Suprapubic skin (tissue), 4 donors: ENCODE results near the gene NUDT9. TPM values are rescaled to one million over a fixed set of nuclear protein-coding genes. Genes with fewer than 3 reads are reported as not detected.
"Not testable (repeated sequence)": the region's sequence is repeated elsewhere in the genome, so short reads cannot be mapped to it uniquely, and the experiment has no call there.

ENCODE experiments used
- DNase-seq, 2 donors: peaks; one replicate each; pipeline ENCODE4 v3.0.0-alpha.2; 2019; ENCODE audit warnings: low spot score in 2 of 2
- H3K27ac ChIP-seq: fragments of 200-600 bp; sonication (generic); one replicate; pipeline ENCODE4 v1.5.1; 2019
- H3K27me3 ChIP-seq: fragments of 200-600 bp; sonication (generic); one replicate; pipeline ENCODE4 v1.5.1; 2019
- H3K36me3 ChIP-seq: fragments of 200-600 bp; sonication (generic); one replicate; pipeline ENCODE4 v1.5.1; 2019
- H3K4me1 ChIP-seq: fragments of 200-600 bp; sonication (generic); one replicate; pipeline ENCODE4 v1.5.1; 2019
- H3K4me3 ChIP-seq: fragments of 200-600 bp; sonication (generic); one replicate; pipeline ENCODE4 v1.5.1; 2019; ENCODE audit warnings: mild to moderate bottlenecking
- H3K9me3 ChIP-seq: fragments of 200-600 bp; sonication (generic); one replicate; pipeline ENCODE4 v1.5.1; 2019
- CTCF ChIP-seq, 2 donors: fragments of 200-600 bp in 1 of 2; fragments of 450-650 bp in 1 of 2; sonication (generic) in 1 of 2; IDR thresholded peaks; one replicate each; pipeline ENCODE4 v1.5.1; 2016 to 2019; ENCODE audit warnings: antibody characterized with exemption in 2 of 2, mild to moderate bottlenecking in 1 of 2, moderate library complexity in 1 of 2
- EP300 ChIP-seq: sonication (generic); formaldehyde crosslinking; IDR thresholded peaks from one replicate; pipeline ENCODE4 v1.6.1; 2017; ENCODE audit warnings: antibody characterized with exemption
- POLR2A ChIP-seq, 2 donors: fragments of 450-650 bp; IDR thresholded peaks; one replicate each; pipeline ENCODE4 v1.6.1; 2017; ENCODE audit warnings: antibody characterized with exemption in 2 of 2, mild to moderate bottlenecking in 2 of 2, moderate library complexity in 2 of 2
- POLR2AphosphoS5 ChIP-seq, 3 donors: sonication (generic); formaldehyde crosslinking; IDR thresholded peaks; one replicate each; pipeline ENCODE4 v1.6.1; 2017; ENCODE audit warnings: antibody characterized with exemption in 3 of 3
- WGBS: methylation state at CpG from one replicate; pipeline ENCODE4 v1.1.5; 2018; 5-methylcytosine and 5-hydroxymethylcytosine counted together
- total RNA-seq, 4 donors: library from RNA; depleted of rRNA; stranded (reverse); fragments of >200 nt; gene quantifications; one replicate each; pipeline ENCODE4 v1.1.0, GENCODE V29; 2016

Gene NUDT9
- total RNA-seq, 4 donors from 2014 or later: 11.9 to 31.5 (median 15.6) TPM

- no peaks in the 10 kb centered on the region for H3K36me3 ChIP-seq
- no peak overlapping the region for H3K27ac ChIP-seq
- DNase-seq: no peak
- TF ChIP-seq EP300 (no peak), CTCF (IDR thresholded peaks at IDR 0.05) (peak; percentile 28 to 45), POLR2A (IDR thresholded peaks at IDR 0.05) (no peak)
- no peaks in the 10 kb centered on the region for H3K9me3 ChIP-seq
- no peaks in the 10 kb centered on the region for H3K4me1 ChIP-seq
- H3K4me3 ChIP-seq: no peak overlapping the region
- 44% methylated on average over 7 of the region's 7 CpGs for WGBS
- no peaks in the 10 kb centered on the region for H3K27me3 ChIP-seq
These were observed 43.5 kb downstream of the NUDT9 start for GRCh38 chr4:87465739-87466366.

DNA sequence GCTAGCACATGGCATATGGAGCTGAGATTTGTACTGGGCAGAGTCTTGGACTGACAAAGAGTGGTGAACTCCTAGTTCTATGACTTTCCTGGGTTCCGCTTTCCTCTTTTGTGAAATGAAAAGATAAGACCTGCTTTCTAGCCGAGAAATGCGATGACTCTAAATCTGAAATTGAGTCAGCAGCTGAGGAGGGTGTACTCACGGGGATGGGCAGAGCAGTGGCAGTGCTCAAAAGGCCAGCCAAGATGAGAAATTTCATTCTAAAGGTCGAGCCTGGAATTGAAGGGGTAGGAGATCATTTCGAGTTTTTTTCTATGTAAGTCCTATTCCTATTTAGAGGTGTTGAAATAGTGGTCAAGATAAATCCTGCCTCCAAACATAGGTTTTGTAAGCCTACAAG lies 47.0 kb downstream of the NUDT9 start:
- Histone ChIP-seq H3K36me3 (no peaks in the 10 kb centered on the region), H3K4me3 (no peak overlapping the region), H3K27ac (no peak overlapping the region), H3K27me3 (no peaks in the 10 kb centered on the region), H3K9me3 (no peaks in the 10 kb centered on the region), H3K4me1 (no peaks in the 10 kb centered on the region)
- no peak for TF ChIP-seq CTCF (IDR thresholded peaks at IDR 0.05)
- no peak for TF ChIP-seq POLR2A (IDR thresholded peaks at IDR 0.05)
- TF ChIP-seq EP300: no peak
- TF ChIP-seq POLR2AphosphoS5 (IDR thresholded peaks at IDR 0.05): no peak
- WGBS: 89% methylated on average over 6 of the region's 6 CpGs
- DNase-seq: no peak

DNA sequence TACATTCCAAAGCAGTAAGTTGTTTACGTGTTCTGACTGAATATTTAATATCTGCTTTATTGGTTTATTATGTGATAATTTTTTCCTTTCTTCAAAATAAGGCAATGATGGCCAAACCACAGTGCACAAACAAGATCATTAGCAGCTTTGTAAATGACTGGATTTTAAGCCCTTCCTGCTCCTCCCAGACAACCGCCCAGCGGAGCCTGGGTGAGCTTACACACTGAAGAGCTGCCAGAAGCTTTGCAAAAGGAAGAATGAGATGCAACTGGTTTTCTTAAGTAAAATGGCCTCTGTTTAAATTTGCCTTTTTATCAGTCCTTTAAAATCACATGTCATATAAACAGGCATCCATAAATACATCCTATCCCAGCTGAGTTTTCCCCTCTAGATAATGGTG lies 54.6 kb downstream of the NUDT9 start:
- 50% methylated on average over 3 of the region's 3 CpGs for WGBS

DNA sequence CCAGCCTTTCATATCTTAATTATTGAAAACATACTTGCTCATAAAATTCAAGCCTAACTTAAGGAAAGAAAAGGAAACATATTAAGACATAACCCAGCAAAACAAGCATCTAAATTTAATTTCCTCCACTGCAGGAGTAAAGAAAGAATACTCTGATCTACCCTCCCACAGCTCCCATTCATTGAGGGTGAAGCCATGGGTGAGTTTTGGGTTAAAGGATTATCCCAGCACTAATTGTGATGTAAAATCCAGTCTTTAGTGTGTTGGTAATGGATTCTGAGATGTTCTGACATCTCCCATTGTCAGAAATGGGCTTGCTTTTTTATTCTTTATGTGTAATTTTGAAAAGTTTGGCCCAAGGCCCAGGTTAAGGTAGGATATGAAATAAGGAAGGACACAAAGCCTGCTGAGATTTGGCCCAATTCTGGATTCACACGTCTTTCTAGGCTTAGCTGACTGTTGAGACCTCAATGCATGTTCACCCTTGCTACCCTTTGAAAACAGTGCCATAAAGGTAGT lies 56.4 kb downstream of the NUDT9 start:
- H3K27me3 ChIP-seq: no peaks in the 10 kb centered on the region
- TF ChIP-seq POLR2A (IDR thresholded peaks at IDR 0.05) (no peak), EP300 (no peak)
- no peak overlapping the region for H3K4me3 ChIP-seq
- WGBS: 74% methylated on average over 1 of the region's 1 CpG
- H3K4me1 ChIP-seq: no peaks in the 10 kb centered on the region
- no peak overlapping the region for H3K27ac ChIP-seq
- H3K9me3 ChIP-seq: no peaks in the 10 kb centered on the region
- no peaks in the 10 kb centered on the region for H3K36me3 ChIP-seq
- DNase-seq: no peak

More for the DNA sequence above, 54.6 kb downstream of the NUDT9 start:
- no peaks in the 10 kb centered on the region for H3K4me1 ChIP-seq
- DNase-seq: no peak
- H3K9me3 ChIP-seq: no peaks in the 10 kb centered on the region
- H3K36me3 ChIP-seq: no peaks in the 10 kb centered on the region
- no peak overlapping the region for H3K4me3 ChIP-seq
- no peaks in the 10 kb centered on the region for H3K27me3 ChIP-seq
- TF ChIP-seq POLR2AphosphoS5 (IDR thresholded peaks at IDR 0.05): no peak
- no peak for TF ChIP-seq CTCF (IDR thresholded peaks at IDR 0.05)
- no peak for TF ChIP-seq POLR2A (IDR thresholded peaks at IDR 0.05)
- TF ChIP-seq EP300: no peak
- no peak overlapping the region for H3K27ac ChIP-seq

DNA sequence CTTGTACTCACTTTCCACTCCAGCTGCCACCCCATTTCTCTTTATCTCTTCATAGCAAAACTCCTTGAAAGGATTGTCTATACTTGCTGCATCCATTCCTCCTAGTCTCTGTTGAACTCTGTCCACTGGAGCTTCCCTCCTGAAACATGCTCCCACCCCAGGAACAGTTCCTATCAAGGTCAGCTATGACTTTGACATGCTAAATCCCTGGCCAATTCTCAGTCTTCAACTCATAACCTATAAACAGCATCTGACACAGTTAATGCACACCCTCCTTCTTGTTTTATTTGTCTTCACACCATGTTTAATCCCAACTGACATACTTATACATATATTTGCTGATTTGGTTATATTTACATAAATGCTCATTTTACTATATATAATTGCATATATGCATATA lies 59.0 kb downstream of the NUDT9 start:
- H3K9me3 ChIP-seq: no peaks in the 10 kb centered on the region
- H3K36me3 ChIP-seq: no peaks in the 10 kb centered on the region
- H3K27me3 ChIP-seq: no peaks in the 10 kb centered on the region
- DNase-seq: no peak
- TF ChIP-seq POLR2A (IDR thresholded peaks at IDR 0.05) (no peak), CTCF (IDR thresholded peaks at IDR 0.05) (no peak), POLR2AphosphoS5 (IDR thresholded peaks at IDR 0.05) (no peak), EP300 (no peak)
- H3K27ac ChIP-seq: no peak overlapping the region
- H3K4me1 ChIP-seq: no peaks in the 10 kb centered on the region
- no peak overlapping the region for H3K4me3 ChIP-seq

DNA sequence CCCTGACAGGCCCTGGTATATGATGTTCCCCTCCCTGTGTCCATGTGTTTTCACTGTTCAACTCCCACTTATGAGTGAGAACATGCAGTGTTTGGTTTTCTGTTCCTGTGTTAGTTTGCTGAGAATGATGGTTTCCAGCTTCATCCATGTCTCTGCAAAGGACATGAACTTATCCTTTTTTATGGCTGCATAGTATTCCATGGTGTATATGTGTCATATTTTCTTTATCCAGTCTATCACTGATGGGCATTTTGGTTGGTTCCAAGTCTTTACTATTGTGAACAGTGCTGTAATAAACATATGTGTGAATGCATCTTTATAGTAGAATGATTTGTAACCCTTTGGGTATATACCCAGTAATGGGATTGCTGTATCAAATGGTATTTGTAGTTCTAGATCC lies 60.9 kb downstream of the NUDT9 start:
- H3K36me3 ChIP-seq, H3K27ac ChIP-seq: not testable (repeated sequence)

GRCh38 chr4:87488666-87489065 lies 66.3 kb downstream of the NUDT9 start:
- WGBS: 75% methylated on average over 3 of the region's 4 CpGs
- not testable (repeated sequence) for H3K4me1 ChIP-seq, DNase-seq, H3K9me3 ChIP-seq, H3K4me3 ChIP-seq, H3K27ac ChIP-seq, H3K36me3 ChIP-seq, H3K27me3 ChIP-seq

More for the DNA sequence above, 60.9 kb downstream of the NUDT9 start:
- H3K4me3 ChIP-seq, H3K27me3 ChIP-seq, H3K9me3 ChIP-seq, DNase-seq, H3K4me1 ChIP-seq: not testable (repeated sequence)
